Occipital lobe (tissue), 1 donor: ENCODE data around the gene MEIG1. TPM values are rescaled to one million over a fixed set of nuclear protein-coding genes. Genes with fewer than 3 reads are reported as not detected.

ENCODE experiments used
- total RNA-seq: library from RNA; depleted of rRNA; stranded (reverse); fragments of >200 nt; gene quantifications from one replicate; pipeline ENCODE4 v1.2.3, GENCODE V29; 2014

Gene MEIG1
- total RNA-seq, 1 donor from 2014 or later, result not detected

Other genes with a start within 250 kb of the MEIG1 start
- gene FAM107B, start 184.5 kb upstream of the MEIG1 start, total RNA-seq, result 82.8 TPM
- 1.4 TPM for gene CDNF, start 121.4 kb upstream of the MEIG1 start, total RNA-seq
- 14.8 TPM for gene HSPA14, start 121.1 kb upstream of the MEIG1 start, total RNA-seq
- gene MSANTD7, start 121.1 kb upstream of the MEIG1 start, total RNA-seq, result 34.3 TPM
- gene SUV39H2, start 80.5 kb upstream of the MEIG1 start, total RNA-seq, result 30.6 TPM
- 11.4 TPM for gene DCLRE1C, start 5.3 kb upstream of the MEIG1 start, total RNA-seq
- 0.31 TPM for gene OLAH, start 84.6 kb downstream of the MEIG1 start, total RNA-seq
- gene ACBD7, start 129.4 kb downstream of the MEIG1 start, total RNA-seq, result 10.8 TPM
- 7.0 TPM for gene RPP38, start 138.0 kb downstream of the MEIG1 start, total RNA-seq
- gene NMT2, start 209.3 kb downstream of the MEIG1 start, total RNA-seq, result 57.1 TPM